Mesodermal cell (in vitro differentiated cells): ENCODE data around the gene SLC41A1.

Experiments
- H3K27ac ChIP-seq: 2 replicates; pipeline ENCODE4 v1.7.0; 2013; ENCODE audit warnings: mild to moderate bottlenecking, low read depth, low read length, moderate library complexity; ENCODE audit not compliant: severe bottlenecking
- H3K36me3 ChIP-seq: 2 replicates; pipeline ENCODE4 v1.7.1; 2013; ENCODE audit warnings: mild to moderate bottlenecking, low read length, moderate library complexity; ENCODE audit not compliant: control insufficient read depth, insufficient read depth
- H3K4me1 ChIP-seq: one replicate; pipeline ENCODE4 v1.7.1; 2013; ENCODE audit warnings: mild to moderate bottlenecking, low read length; ENCODE audit not compliant: insufficient read depth, control insufficient read depth, poor library complexity, severe bottlenecking
- H3K4me3 ChIP-seq: 2 replicates; pipeline ENCODE4 v1.7.0; 2013; ENCODE audit warnings: low read length, control low read depth, mild to moderate bottlenecking; ENCODE audit not compliant: insufficient read depth, poor library complexity, severe bottlenecking; ENCODE audit errors: extremely low read depth
- H3K9me3 ChIP-seq: 2 replicates; pipeline ENCODE4 v1.7.1; 2013; ENCODE audit warnings: mild to moderate bottlenecking, low read length, moderate library complexity; ENCODE audit not compliant: control insufficient read depth
- WGBS, 2 experiments: methylation state at CpG; one replicate each; pipeline ENCODE4 v1.1.5; 2013; ENCODE audit warnings: missing lambda C conversion rate in 2 of 2; ENCODE audit not compliant: insufficient coverage in 2 of 2; 5-methylcytosine and 5-hydroxymethylcytosine counted together

SLC41A1 gene

DNA sequence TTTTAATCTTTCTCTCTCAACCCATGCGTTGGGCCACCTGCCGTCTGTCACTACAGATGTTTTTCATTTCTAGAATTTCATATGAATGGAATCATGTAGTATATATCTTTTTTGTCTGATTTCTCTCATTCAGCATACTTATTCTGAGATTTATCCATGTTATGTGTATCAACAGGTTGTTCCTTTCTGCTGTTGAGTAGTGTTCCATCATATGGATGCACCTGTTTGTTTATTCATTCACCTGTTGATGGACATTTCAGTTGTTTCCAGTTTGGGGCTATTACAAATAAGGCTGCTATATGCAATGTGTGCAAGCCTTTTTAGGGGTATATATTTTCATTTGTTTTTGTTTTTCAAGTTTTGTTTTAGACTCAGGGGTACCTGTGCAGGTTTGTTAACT, 9.4 kb upstream of the SLC41A1 start:
- no peak overlapping the region for H3K27ac ChIP-seq
- no peaks in the 10 kb centered on the region for H3K4me1 ChIP-seq
- no peak overlapping the region for H3K4me3 ChIP-seq
- no CpG with 5 or more reads among the region's 2 CpGs for WGBS, 2 experiments
- H3K36me3 ChIP-seq, result no peaks in the 10 kb centered on the region
- no peaks in the 10 kb centered on the region for H3K9me3 ChIP-seq

DNA sequence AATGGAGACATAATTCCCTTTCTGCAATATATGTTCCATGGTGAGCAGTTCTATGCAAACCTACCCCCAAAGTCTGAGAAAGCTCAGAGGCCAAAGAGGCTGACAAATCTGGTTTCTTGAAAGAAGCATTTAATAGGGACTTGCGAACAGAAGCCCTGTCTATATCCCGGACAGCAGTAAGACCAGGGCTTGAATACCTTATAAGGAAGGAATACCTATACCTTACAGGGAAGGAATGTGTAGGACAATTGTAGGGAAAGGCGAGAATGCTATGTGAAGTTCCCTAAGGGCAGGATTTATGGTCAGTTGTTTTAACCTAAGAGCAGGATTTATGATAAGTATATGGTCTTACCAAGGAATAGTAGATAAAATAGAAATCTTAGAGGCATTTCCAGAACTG, 5.0 kb upstream of the SLC41A1 start:
- WGBS, 2 experiments, result 85 to 91% methylated on average over 1 to 3 of the region's 3 CpGs
- H3K4me3 ChIP-seq, result no peak overlapping the region
- H3K4me1 ChIP-seq, result peaks cover 5% of the 10 kb centered on the region
- no peaks in the 10 kb centered on the region for H3K9me3 ChIP-seq
- no peaks in the 10 kb centered on the region for H3K36me3 ChIP-seq
- no peak overlapping the region for H3K27ac ChIP-seq

DNA sequence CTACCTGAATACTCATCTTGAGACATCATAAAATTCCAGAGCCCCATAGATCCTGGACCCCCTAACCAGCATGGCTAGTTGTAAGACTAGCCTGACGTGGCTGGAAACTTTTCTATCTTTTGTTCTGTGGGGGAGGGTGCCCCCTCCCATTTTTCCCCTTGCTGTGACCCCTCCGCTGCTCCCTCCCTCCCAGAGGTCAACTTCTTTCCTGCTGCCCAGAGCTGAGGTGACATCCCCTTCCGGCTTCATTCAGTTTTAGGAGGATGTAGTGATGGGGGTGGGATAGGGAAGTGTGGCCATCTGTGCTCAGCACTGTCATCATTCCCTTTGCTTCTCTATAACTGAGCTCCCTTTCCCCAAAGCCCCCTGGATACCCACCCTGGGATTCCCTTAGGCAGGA, 4.4 kb upstream of the SLC41A1 start:
- Histone ChIP-seq H3K36me3 (no peaks in the 10 kb centered on the region), H3K9me3 (no peaks in the 10 kb centered on the region), H3K4me1 (peaks cover 6% of the 10 kb centered on the region), H3K4me3 (no peak overlapping the region), H3K27ac (no peak overlapping the region)
- no CpG with 5 or more reads among the region's 3 CpGs for WGBS, 2 experiments

DNA sequence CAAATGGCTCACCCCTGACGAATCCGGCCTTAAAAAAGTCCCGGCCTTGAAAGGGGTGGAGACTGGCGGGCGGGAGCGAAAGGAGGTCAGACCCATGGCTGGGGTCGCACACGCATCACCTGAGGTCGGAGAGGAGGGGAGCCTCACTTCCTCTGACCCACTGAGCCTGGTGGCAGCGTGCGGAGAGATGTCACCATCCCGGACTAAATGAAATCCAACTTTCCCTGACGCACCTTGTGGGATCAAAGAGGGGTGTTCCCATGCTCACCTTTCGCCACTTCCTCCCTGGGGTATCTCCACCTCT, 709 bp upstream of the SLC41A1 start:
- H3K4me3 ChIP-seq, result peak overlapping the region; percentile 71
- H3K9me3 ChIP-seq, result no peaks in the 10 kb centered on the region
- 0% methylated on average over 4 to 8 of the region's 14 CpGs for WGBS, 2 experiments
- peaks cover 19% of the 10 kb centered on the region for H3K36me3 ChIP-seq
- H3K27ac ChIP-seq, result peak overlapping the region; percentile 53
- H3K4me1 ChIP-seq, result peaks cover 24% of the 10 kb centered on the region

DNA sequence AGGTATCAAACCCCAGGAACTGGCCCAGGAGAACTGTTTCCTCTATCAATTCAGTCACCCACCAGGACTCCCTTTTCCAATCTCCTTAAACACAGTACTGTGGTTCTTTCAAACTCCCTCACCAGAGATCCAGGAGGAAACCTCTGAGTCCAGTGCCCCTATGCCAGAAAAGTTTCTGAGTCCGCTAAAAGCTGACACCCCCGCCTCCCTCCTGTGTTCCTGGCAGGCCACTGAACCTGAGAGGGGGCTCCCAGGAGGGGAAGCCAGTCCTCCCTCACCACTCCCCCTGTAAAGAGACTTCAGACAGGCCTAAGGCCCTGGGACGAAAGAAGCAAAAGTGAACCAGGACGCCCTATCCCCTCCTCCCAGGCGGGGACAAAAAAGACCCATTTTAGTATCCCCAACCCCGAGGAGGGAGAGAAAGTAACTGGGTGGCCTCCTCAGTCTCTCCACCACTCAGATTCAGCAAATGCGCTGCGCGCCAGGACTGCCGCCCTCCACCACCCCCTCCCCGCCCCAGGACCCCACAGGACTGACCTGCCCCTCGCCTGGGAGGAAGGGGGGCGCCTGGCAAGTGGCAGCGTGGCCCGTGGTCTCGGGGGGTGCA, 624 bp downstream of the SLC41A1 start:
- Histone ChIP-seq H3K27ac (peak overlapping the region; percentile 57), H3K4me1 (peaks cover 24% of the 10 kb centered on the region), H3K4me3 (peak overlapping the region; percentile 71), H3K36me3 (peaks cover 27% of the 10 kb centered on the region), H3K9me3 (no peaks in the 10 kb centered on the region)
- WGBS, 2 experiments, result 0 to 6% methylated on average over 2 to 5 of the region's 16 CpGs

DNA sequence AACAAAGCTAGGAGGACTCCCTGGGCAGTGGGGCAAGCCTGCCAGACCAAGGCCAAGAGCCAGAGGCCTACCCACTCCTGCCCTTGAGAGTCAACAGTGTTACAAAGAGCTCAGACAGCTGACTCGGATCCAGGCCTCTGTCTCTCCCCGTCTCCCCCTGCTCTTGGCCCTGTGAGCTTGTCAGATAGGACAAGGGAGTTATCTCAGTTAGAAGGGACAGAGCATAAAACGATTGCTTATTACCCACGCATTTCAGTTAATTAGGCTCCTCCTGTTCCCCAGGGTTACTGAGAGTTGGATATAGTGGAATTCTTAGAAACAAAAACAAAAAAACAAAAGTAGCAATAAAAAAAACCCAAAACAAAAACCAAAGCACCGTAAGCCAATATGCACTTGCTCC, 1.3 kb downstream of the SLC41A1 start:
- peaks cover 34% of the 10 kb centered on the region for H3K36me3 ChIP-seq
- 80 to 89% methylated on average over 1 of the region's 5 CpGs for WGBS, 2 experiments
- H3K9me3 ChIP-seq, result no peaks in the 10 kb centered on the region
- H3K27ac ChIP-seq, result peak overlapping the region; percentile 36
- peak overlapping the region; percentile 71 for H3K4me3 ChIP-seq
- H3K4me1 ChIP-seq, result peaks cover 24% of the 10 kb centered on the region

DNA sequence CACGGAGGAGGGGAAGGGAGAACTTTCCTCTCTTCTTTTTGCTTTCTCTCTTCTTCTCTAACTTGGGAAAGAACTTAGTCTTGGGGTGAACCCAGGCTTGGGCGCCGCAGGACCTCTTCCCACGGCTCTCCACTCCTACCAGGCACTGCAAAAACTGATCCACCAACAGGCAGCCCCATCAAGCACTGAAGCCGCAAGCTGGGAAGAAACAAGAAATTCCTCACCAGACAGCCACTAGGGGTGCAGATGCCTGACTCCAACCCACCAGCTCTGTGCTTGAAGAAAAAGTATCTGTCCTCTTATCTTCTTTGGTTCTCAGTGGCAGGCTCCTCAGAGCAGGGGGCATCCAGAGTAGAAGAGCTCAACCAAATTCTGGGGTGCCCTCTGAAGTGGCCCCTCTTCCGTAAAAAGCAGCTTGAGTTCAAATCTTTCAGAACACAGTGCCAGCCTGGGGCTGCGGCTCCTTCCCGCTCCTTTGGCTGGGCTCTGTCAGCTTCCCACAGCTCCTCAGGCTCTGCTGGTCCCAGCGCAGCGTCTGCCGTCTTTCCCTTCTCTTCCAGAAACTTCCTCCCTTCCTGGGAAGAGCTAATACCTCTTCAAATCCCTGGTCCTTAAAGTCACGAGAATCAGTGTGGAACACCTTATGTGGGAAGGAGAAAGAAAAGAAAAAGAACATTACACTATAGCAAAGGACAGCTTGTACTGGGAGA, 2.4 kb downstream of the SLC41A1 start:
- H3K9me3 ChIP-seq, result no peaks in the 10 kb centered on the region
- H3K36me3 ChIP-seq, result peaks cover 34% of the 10 kb centered on the region
- no peak overlapping the region for H3K27ac ChIP-seq
- peaks cover 24% of the 10 kb centered on the region for H3K4me1 ChIP-seq
- H3K4me3 ChIP-seq, result no peak overlapping the region
- WGBS, 2 experiments, result 87 to 89% methylated on average over 3 to 10 of the region's 12 CpGs

DNA sequence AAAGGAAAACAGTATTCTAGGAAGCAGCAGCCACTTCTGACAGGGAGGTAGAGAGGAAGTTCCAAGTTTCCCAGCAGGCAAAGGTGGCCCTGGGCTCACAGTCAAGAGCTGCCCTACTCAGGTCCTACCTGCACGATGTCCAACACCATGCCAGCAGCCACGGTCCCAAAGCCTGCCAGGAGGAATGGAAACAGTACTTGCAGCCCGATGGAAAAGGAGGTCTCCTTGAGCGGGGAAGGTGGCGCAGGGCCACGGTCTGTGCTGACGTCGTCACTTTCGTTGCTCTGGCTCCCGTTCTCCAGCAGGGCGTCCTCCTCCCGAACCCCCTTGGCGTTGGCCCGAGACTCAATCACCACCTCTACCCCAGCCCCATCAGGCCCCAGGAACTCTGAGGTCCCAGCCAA, 3.1 kb downstream of the SLC41A1 start:
- Histone ChIP-seq H3K4me3 (no peak overlapping the region), H3K27ac (no peak overlapping the region), H3K4me1 (peaks cover 24% of the 10 kb centered on the region), H3K36me3 (peaks cover 34% of the 10 kb centered on the region), H3K9me3 (no peaks in the 10 kb centered on the region)
- WGBS, 2 experiments, result 92 to 98% methylated on average over 12 to 14 of the region's 14 CpGs

DNA sequence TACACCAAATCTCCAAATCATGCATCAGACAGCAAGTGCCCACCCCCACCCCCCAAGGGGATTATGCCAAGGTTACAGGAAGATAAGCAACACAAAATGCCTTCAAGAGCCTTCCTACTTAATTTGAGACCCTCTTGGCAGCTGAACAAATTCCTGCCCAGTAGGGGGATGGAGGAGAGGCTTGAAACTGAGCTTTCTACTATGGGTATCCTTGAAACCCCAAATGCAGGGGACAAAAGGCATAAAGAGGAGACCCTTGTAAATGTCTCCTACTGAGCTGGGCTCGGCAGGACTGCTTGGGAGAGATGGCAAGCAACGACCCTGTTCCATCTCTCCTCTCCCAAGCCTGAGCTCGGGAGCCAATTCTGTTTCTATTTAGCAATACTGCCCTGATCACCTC, 3.5 kb downstream of the SLC41A1 start:
- no peak overlapping the region for H3K27ac ChIP-seq
- WGBS, 2 experiments, result 86 to 91% methylated on average over 3 of the region's 3 CpGs
- H3K4me3 ChIP-seq, result no peak overlapping the region
- H3K9me3 ChIP-seq, result no peaks in the 10 kb centered on the region
- peaks cover 36% of the 10 kb centered on the region for H3K36me3 ChIP-seq
- peaks cover 24% of the 10 kb centered on the region for H3K4me1 ChIP-seq

DNA sequence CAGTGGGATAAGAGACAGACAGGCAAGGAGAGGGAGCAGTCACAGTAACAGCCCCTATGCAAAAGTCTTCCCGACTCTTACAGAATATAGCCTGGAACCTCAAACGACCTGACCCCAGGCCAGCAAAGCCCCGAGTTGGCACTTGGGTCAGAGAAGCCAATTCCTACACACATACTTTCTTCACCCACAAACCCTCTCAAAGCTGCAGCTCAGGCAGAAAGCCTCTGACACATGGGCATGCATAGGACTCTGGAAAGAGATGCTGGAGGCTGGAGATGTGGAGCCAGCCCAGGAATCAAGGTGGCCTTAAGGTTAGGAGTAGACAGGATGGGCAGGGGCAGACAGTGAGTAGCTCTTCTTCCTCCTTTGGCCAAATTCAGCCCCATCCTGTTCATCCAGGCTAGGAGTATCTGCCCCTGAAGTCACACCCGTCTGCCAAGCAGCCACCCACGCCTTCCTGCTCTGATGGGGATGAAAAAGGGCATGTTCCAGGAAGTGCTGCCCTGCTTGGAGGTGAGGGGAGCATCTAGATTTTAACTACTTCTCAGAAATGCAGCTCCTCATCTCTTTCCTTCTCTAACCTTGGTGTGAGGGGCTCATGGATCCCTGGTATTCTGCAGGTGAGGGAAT, 7.8 kb downstream of the SLC41A1 start:
- H3K4me1 ChIP-seq, result peaks cover 3% of the 10 kb centered on the region
- peaks cover 51% of the 10 kb centered on the region for H3K36me3 ChIP-seq
- H3K4me3 ChIP-seq, result no peak overlapping the region
- 76 to 100% methylated on average over 3 of the region's 5 CpGs for WGBS, 2 experiments
- H3K9me3 ChIP-seq, result no peaks in the 10 kb centered on the region
- no peak overlapping the region for H3K27ac ChIP-seq

DNA sequence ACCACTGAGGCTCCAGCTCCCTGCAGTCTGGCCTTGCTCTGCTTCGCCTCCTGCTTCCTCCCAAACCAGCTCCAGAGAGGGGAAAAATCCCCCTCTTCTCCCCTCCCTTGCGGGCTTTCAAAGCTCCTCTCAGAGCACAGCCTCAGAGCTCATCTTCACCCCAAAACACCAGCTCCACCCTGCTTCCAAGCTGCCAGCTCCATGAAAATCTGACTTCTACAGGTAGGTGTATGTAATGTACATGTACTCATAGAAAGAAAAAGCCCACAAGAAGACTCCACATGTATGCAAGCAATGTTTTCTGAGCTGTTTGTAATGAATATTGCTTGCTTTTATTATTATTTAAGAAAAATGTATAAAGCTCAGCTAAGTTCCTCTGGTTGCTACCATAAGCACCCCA, 8.4 kb downstream of the SLC41A1 start:
- no peaks in the 10 kb centered on the region for H3K4me1 ChIP-seq
- no peaks in the 10 kb centered on the region for H3K9me3 ChIP-seq
- no peak overlapping the region for H3K4me3 ChIP-seq
- WGBS, 2 experiments, result 88 to 100% methylated on average over 1 of the region's 2 CpGs
- no peak overlapping the region for H3K27ac ChIP-seq
- H3K36me3 ChIP-seq, result peaks cover 51% of the 10 kb centered on the region
